ENCODE measurements around the gene DHRS13.
A peak's percentile ranks its signal among the peaks of the same experiment; 100 is the strongest.

DNA sequence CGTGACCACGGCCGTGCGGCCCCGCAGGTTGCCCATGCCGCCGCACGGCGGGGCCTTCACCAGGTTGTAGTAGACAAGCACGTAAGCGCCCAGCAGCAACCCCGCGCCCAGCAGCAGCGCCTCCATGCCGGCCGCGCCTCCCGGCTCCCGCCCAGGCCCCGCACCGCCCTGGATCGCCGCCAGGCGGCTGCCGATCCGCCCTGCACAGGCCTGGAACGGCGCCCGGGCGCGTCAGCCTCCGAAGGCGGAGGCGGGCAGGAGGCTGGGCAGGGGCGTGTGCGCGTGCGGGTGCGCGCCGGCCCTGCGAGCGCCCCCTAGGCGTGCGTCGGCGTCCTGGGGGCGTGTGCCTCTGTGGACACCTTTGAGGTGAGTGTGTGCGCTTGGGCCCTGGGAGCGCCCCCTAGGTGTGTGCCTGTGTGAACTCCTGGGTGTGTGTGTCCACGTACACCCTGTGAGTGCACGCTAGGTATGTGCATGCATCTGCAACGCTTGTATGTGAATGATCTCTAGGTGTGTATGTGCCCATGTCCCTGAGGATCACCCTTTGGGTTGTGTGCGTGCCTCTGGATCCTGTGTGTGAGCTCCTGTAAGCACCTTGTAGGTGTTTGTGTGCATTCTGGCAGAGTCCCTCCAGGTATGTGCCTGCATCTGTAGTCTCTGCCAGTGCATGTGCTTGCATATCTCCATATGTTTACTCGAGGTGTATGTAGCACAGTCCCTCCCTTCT, at the start of gene DHRS13:
- TF ChIP-seq POLR2AphosphoS5 (IDR thresholded peaks at IDR 0.05; ENCODE audit: low read depth, low read length) (no peak), SIN3A (IDR thresholded peaks at IDR 0.05; ENCODE audit: borderline replicate concordance, insufficient read depth, low read length) (peak; percentile 80; the same call in 1 of the 2 replicates), TAF1 (IDR thresholded peaks at IDR 0.05; ENCODE audit: borderline replicate concordance, insufficient read depth, low read length) (peak; percentile 21; the same call in 1 of the 2 replicates), FOXP2 (optimal IDR thresholded peaks at IDR 0.05; ENCODE audit: borderline replicate concordance, extremely low read depth, extremely low read length, insufficient read depth) (peak; percentile 98)
- TF ChIP-seq, protein P1, sequence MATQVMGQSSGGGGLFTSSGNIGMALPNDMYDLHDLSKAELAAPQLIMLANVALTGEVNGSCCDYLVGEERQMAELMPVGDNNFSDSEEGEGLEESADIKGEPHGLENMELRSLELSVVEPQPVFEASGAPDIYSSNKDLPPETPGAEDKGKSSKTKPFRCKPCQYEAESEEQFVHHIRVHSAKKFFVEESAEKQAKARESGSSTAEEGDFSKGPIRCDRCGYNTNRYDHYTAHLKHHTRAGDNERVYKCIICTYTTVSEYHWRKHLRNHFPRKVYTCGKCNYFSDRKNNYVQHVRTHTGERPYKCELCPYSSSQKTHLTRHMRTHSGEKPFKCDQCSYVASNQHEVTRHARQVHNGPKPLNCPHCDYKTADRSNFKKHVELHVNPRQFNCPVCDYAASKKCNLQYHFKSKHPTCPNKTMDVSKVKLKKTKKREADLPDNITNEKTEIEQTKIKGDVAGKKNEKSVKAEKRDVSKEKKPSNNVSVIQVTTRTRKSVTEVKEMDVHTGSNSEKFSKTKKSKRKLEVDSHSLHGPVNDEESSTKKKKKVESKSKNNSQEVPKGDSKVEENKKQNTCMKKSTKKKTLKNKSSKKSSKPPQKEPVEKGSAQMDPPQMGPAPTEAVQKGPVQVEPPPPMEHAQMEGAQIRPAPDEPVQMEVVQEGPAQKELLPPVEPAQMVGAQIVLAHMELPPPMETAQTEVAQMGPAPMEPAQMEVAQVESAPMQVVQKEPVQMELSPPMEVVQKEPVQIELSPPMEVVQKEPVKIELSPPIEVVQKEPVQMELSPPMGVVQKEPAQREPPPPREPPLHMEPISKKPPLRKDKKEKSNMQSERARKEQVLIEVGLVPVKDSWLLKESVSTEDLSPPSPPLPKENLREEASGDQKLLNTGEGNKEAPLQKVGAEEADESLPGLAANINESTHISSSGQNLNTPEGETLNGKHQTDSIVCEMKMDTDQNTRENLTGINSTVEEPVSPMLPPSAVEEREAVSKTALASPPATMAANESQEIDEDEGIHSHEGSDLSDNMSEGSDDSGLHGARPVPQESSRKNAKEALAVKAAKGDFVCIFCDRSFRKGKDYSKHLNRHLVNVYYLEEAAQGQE (IDR thresholded peaks at IDR 0.05; ENCODE audit: insufficient read depth in 1 of 2, low read depth in 2 of 2, low read length in 2 of 2), result peak; percentile 5 to 34; a peak in 1 of 4 replicates
